IgD-negative memory B cell (primary cell): ENCODE results near the gene LTV1. TPM values are rescaled to one million over a fixed set of nuclear protein-coding genes. Genes with fewer than 3 reads are reported as not detected.
A peak's percentile ranks its signal among the peaks of the same experiment; 100 is the strongest.
"Not testable (repeated sequence)": the region's sequence is repeated elsewhere in the genome, so short reads cannot be mapped to it uniquely, and the experiment has no call there.

ENCODE experiments used
- H3K27ac Mint-ChIP-seq, 3 donors: one replicate each; pipeline ENCODE4 v1.8.0; 2020 to 2022; ENCODE audit warnings: mild to moderate bottlenecking in 3 of 3, mixed read lengths in 3 of 3, moderate library complexity in 1 of 3
- H3K27me3 Mint-ChIP-seq: one replicate; pipeline ENCODE4 v1.8.0; 2021; ENCODE audit warnings: mixed read lengths
- H3K36me3 Mint-ChIP-seq: one replicate; pipeline ENCODE4 v1.8.0; 2020; ENCODE audit warnings: mild to moderate bottlenecking, mixed read lengths
- H3K4me1 Mint-ChIP-seq, 3 donors: one replicate each; pipeline ENCODE4 v1.8.0; 2020 to 2022; ENCODE audit warnings: mixed read lengths in 3 of 3, mild to moderate bottlenecking in 1 of 3
- H3K4me3 Mint-ChIP-seq, 4 donors: one replicate each; pipeline ENCODE4 v1.8.0; 2020 to 2022; ENCODE audit warnings: mild to moderate bottlenecking in 4 of 4, mixed read lengths in 4 of 4, moderate library complexity in 3 of 4
- H3K9me3 Mint-ChIP-seq, 3 donors: one replicate each; pipeline ENCODE4 v1.8.0; 2020 to 2021; ENCODE audit warnings: mixed read lengths in 3 of 3, mild to moderate bottlenecking in 1 of 3
- polyA plus RNA-seq: library from polyadenylated mRNA; unstranded; fragments of 300-500 nt; fragmentation: Illumina TruSeq; gene quantifications from one replicate; pipeline ENCODE4 v1.2.3, GENCODE V29; 2021

LTV1 gene, protein sequence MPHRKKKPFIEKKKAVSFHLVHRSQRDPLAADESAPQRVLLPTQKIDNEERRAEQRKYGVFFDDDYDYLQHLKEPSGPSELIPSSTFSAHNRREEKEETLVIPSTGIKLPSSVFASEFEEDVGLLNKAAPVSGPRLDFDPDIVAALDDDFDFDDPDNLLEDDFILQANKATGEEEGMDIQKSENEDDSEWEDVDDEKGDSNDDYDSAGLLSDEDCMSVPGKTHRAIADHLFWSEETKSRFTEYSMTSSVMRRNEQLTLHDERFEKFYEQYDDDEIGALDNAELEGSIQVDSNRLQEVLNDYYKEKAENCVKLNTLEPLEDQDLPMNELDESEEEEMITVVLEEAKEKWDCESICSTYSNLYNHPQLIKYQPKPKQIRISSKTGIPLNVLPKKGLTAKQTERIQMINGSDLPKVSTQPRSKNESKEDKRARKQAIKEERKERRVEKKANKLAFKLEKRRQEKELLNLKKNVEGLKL
- polyA plus RNA-seq = 23.7 TPM

- peaks cover 14 to 18% (median 16%) of the 10 kb centered on the region in 3 donors for H3K4me1 Mint-ChIP-seq
- H3K4me3 Mint-ChIP-seq = peak within 1 kb of the TSS; percentile 92 to 99 (median 96)
- no peaks in the 10 kb centered on the region for H3K27me3 Mint-ChIP-seq
- H3K9me3 Mint-ChIP-seq = no peaks in the 10 kb centered on the region
- no peaks in the 10 kb centered on the region for H3K36me3 Mint-ChIP-seq
- H3K27ac Mint-ChIP-seq = peak within 1 kb of the TSS; percentile 98
These were observed at the start of gene LTV1 for GRCh38 chr6:143842902-143843676. Gene LTV1 (plus strand): TSS chr6:143843338. CDS start chr6:143843478, 140 bp downstream.

GRCh38 chr6:143796551-143796950 is 46.6 kb upstream of the LTV1 start:
- not testable (repeated sequence) for H3K4me3 Mint-ChIP-seq, H3K27me3 Mint-ChIP-seq, H3K27ac Mint-ChIP-seq, H3K4me1 Mint-ChIP-seq
- peaks cover 13 to 33% (median 20%) of the 10 kb centered on the region in 3 donors for H3K9me3 Mint-ChIP-seq
- H3K36me3 Mint-ChIP-seq = peaks cover 29% of the 10 kb centered on the region

- peaks cover 13 to 28% (median 15%) of the 10 kb centered on the region in 3 donors for H3K9me3 Mint-ChIP-seq
- not testable (repeated sequence) for H3K27me3 Mint-ChIP-seq, H3K4me1 Mint-ChIP-seq, H3K4me3 Mint-ChIP-seq, H3K27ac Mint-ChIP-seq
- peaks cover 25% of the 10 kb centered on the region for H3K36me3 Mint-ChIP-seq
These were observed 44.7 kb upstream of the LTV1 start for GRCh38 chr6:143798487-143798886.

DNA sequence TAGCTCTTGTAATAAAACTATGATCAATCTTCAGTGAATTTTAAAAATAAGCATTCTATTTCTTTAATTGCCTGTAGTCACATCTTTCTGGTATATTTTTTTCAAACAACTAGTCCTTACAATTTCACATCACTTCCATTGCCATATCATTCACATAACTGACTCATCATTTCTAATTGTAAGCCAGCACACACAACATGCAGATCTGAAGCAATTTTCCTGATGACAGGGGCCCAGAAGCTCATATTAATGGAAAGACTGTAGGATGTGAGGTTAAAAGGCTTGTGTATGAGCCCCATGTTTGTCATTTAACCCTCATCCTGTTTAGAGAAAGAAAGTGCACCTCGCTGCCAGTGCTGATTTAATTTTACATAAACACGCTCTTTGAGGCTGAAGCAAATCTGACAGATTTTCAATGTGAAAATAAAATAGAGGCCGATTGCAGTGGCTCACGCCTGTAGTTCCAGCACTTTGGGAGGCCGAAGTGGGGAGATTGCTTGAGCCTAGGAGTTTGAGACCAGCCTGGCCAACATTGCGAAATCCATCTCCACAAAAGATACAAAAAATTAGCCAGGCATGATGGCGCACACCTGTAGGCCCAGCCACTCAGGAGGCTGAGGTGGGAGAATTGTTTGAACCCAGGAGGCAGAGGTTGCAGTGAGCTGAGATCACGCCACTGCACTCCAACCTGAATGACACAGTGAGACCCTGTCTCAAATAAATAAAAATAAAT is 40.1 kb upstream of the LTV1 start:
- Mint-ChIP-seq H3K4me1 (no peaks in the 10 kb centered on the region), H3K9me3 (peaks cover 11 to 24% (median 13%) of the 10 kb centered on the region in 3 donors), H3K27me3 (no peaks in the 10 kb centered on the region), H3K27ac (no peak overlapping the region), H3K36me3 (peaks cover 25% of the 10 kb centered on the region), H3K4me3 (no peak overlapping the region)

DNA sequence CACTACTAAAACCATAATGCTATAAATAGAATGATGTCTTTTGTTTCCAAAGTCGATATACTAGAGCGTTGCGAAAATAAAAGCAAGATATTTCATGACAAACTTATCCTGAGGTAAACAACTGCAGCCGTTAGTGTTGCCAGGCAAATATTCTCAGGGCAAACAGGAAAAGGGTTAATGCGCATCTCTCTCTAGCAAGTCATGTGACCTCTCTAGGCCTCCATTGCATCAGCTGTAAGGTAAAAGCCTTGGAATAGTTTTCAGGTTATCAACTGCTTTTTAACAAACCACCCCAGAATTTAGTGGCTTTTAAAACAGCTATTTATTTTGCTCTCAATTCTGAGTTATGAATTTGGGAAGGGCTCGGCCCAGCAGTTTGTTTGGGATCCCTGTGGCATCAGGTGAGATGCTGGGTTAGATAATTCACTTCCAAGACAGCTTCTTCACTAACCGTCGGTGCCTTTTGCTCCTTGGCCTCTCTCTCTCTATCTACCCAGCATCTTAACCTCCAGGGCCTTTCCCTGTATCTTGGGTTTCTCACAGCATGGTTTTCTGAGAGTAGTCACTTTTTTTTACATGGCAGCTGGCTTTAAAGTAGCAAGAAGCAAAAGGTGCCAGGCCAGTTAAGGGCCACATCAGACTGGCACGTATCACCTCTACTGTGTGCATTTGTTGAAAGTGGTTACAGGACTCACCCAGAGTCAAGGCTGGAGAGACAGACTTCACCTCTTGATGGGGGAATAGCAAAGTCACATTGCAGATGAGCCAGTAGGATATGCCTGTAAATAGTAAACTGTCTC is 39.2 kb upstream of the LTV1 start:
- Mint-ChIP-seq H3K4me3 (no peak overlapping the region), H3K4me1 (no peaks in the 10 kb centered on the region), H3K27ac (peak overlapping the region in 1 of 3 donors; percentile 43), H3K27me3 (no peaks in the 10 kb centered on the region), H3K9me3 (peaks cover 9 to 17% (median 9%) of the 10 kb centered on the region in 3 donors), H3K36me3 (peaks cover 25% of the 10 kb centered on the region)

DNA sequence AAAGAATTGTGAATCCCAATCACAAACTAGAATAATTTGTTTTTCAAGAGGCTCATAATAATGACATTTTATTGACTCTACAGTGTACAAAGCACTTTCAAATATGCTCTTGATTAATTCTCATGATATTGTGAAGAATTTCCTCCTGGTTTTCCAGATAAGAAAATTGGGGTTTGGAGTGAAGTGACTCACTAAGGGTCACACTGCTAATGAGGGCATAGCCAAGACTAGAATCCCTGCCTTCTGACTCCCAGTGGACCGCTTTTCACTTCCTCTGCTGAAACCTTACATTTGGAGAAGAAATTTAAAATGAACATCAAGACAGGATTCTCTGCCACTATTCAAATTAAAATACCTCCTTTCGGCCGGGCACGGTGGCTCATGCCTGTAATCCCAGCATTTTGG is 38.3 kb upstream of the LTV1 start:
- Mint-ChIP-seq H3K27me3 (no peaks in the 10 kb centered on the region), H3K27ac (peak overlapping the region in 1 of 3 donors; percentile 59), H3K9me3 (peaks cover under 1 to 8% (median 3%) of the 10 kb centered on the region in 3 donors), H3K4me3 (no peak overlapping the region), H3K4me1 (no peaks in the 10 kb centered on the region), H3K36me3 (peaks cover 17% of the 10 kb centered on the region)

DNA sequence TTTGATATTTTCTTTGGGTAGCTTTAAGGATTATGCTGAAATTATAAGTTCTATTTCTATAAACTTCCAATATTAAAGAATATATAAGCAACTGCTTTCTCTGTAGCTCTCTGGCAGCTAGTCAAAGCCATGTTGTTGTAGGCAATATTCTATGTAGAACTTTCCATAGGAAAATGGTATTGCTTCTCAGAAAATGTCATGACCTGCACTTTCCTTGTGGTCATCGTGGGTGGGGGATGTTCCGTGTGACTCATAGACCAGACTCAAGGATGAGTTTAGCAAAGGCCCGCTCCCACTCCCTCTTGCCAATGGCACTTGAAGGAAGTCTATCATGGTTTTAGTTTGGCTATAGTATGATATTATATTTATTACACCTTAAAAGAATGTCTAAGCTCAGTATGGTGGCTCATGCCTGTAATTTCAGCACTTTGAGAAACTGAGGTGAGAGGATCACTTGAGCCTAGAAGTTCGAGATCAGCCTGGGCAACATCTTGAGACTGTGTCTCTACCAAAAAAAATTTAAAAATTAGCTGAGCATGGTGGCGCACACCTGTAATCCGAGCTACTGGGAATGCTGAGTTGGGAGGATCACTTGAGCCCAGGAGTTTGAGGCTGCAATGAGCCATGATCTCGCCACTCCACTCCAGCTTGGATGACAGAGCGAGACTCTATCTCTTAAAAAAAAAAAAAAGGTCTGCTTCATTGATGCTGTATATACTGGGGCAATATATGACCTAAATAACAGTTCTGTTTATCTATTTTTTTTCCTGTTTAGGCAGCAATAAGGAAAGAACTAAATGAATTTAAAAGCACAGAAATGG is 36.6 kb upstream of the LTV1 start:
- Mint-ChIP-seq H3K36me3 (peaks cover 17% of the 10 kb centered on the region), H3K4me3 (no peak overlapping the region), H3K9me3 (no peaks in the 10 kb centered on the region), H3K27ac (no peak overlapping the region), H3K27me3 (no peaks in the 10 kb centered on the region), H3K4me1 (no peaks in the 10 kb centered on the region)

GRCh38 chr6:143807103-143807772 is 35.9 kb upstream of the LTV1 start:
- no peaks in the 10 kb centered on the region for H3K4me1 Mint-ChIP-seq
- no peaks in the 10 kb centered on the region for H3K9me3 Mint-ChIP-seq
- H3K4me3 Mint-ChIP-seq = no peak overlapping the region
- no peak overlapping the region for H3K27ac Mint-ChIP-seq
- H3K36me3 Mint-ChIP-seq = peaks cover 18% of the 10 kb centered on the region
- no peaks in the 10 kb centered on the region for H3K27me3 Mint-ChIP-seq

DNA sequence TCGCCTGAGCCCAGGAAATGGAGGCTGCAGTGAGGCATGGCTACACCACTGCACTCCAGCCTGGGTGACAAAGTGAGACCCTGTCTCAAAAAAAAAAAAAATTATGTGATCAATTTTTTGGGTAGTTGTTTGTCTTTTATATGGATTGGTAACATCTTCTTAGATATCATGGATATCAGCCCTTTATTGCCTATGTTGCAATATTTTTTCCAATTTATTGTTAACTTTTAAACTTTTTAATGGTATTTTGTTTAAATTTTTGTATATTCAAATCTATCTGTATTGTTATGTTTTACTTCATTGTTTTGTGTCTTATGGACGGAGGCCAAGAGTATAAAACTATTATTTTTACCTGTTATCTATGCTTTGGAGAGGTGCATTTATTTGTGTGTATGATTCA is 32.4 kb upstream of the LTV1 start:
- Mint-ChIP-seq H3K9me3 (no peaks in the 10 kb centered on the region), H3K27me3 (no peaks in the 10 kb centered on the region), H3K4me3 (no peak overlapping the region), H3K27ac (no peak overlapping the region), H3K36me3 (peaks cover 12% of the 10 kb centered on the region), H3K4me1 (no peaks in the 10 kb centered on the region)

DNA sequence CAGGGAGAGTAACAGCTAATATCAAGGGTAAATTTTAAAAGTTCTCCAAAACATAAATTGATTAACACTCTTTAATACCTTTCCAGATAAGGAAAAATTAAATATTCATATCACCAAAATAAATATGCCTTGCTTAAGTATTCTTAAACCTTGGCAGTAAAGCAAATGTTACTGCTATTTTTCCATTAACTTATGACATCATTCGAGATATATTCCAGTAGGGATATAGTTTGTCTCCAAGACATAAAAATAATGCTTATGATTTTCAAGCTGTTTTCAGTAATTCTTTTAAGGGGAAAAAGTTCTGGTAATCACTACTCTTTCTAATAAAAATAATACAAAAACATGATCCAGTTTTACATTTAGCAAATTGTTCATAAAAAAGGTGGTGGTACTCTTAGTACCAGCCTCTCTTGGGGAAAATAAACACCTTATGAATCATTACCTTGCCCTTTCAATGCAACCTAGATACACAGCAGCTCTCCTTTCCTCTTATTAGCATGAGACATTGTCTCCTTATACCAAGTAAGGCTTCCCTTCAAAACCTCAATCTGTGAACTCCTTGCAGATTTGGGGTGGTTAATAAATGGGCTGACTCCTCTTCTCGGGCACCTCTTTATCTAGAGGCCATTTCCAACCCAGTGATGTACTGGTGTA is 31.5 kb upstream of the LTV1 start:
- no peaks in the 10 kb centered on the region for H3K9me3 Mint-ChIP-seq
- no peak overlapping the region for H3K27ac Mint-ChIP-seq
- H3K4me3 Mint-ChIP-seq = no peak overlapping the region
- no peaks in the 10 kb centered on the region for H3K4me1 Mint-ChIP-seq
- peaks cover 11% of the 10 kb centered on the region for H3K36me3 Mint-ChIP-seq
- no peaks in the 10 kb centered on the region for H3K27me3 Mint-ChIP-seq

DNA sequence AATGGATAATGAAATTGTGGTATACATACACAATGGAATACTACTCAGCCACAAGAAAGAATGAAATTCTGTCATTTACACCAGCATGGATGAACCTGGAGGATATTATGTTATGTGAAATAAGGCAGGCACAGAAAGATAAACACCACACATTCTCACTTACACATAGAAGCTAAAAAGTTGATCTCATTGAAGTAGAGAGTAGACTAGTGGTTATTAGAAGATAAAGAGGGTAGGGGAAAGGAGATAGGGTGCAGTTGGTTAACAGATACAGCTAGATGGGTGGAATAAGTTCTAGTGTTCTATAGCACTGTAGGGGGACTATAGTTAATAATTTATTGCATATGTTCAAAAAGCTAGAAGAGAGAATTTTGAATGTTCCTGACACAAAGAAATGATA is 25.5 kb upstream of the LTV1 start:
- Mint-ChIP-seq H3K27ac (no peak overlapping the region), H3K27me3 (no peaks in the 10 kb centered on the region), H3K4me1 (no peaks in the 10 kb centered on the region), H3K36me3 (peaks cover 7% of the 10 kb centered on the region), H3K9me3 (no peaks in the 10 kb centered on the region), H3K4me3 (no peak overlapping the region)

GRCh38 chr6:143821359-143821758 is 21.8 kb upstream of the LTV1 start:
- Mint-ChIP-seq H3K27ac (peak overlapping the region in 1 of 3 donors; percentile 33), H3K36me3 (peaks cover 8% of the 10 kb centered on the region), H3K4me1 (no peaks in the 10 kb centered on the region), H3K9me3 (no peaks in the 10 kb centered on the region), H3K4me3 (no peak overlapping the region), H3K27me3 (no peaks in the 10 kb centered on the region)

DNA sequence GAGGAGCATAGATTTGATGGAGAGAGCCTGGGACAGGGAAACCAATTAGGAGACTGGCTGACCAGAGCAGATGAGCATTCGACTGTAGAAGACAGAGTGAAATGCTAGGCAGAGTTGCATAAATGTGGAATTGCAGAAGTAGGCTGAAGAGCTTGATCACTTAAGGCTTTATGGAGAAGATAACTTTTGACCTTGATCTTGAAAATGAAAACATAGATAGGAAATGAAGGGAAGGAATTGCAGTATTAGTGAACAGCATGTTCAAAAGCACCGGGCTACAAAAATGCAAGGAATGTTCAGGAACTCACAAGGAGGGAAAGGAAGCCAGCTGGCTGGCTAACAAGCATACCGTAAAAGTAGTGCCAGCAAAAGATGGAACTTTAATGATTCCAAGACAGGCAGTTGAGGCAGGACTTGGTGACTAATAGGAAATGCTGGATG is 20.5 kb upstream of the LTV1 start:
- no peaks in the 10 kb centered on the region for H3K9me3 Mint-ChIP-seq
- no peaks in the 10 kb centered on the region for H3K27me3 Mint-ChIP-seq
- no peaks in the 10 kb centered on the region for H3K4me1 Mint-ChIP-seq
- H3K4me3 Mint-ChIP-seq = no peak overlapping the region
- H3K27ac Mint-ChIP-seq = no peak overlapping the region
- H3K36me3 Mint-ChIP-seq = peaks cover 8% of the 10 kb centered on the region
